ENCODE measurements around the gene KCNIP1. TPM values are rescaled to one million over a fixed set of nuclear protein-coding genes. Genes with fewer than 3 reads are reported as not detected.

Gene KCNIP1
- total and polyA plus RNA-seq, 2 of the 13 experiments (the other 11 are each of a cell fraction or from before 2014, with no cell fraction given): not detected

DNA sequence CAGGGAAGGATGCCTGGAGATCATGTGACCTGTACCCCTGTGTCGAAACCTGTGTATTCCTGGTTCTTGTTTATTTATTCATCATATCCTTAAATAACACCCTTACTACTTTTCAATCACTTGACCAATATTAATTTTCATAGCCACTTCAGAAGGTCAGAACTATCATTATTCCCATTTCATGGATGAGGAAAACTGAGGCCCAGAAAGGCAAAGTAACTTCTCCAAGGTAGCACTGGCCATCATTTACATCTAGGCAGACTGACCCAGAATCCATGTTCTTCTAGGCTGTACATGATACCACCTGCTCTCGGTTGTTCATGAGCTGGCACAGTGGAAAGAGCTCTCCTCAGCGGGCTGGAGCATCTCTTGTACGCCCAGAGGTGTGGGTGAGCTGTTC is 49.4 kb downstream of the KCNIP1 start:
- intact Hi-C loops (cut with micrococcal nuclease; ENCODE audit: unreplicated experiment): no loop called here
- in situ Hi-C loops (cut with HindIII; ENCODE audit: extremely low pct_ligation_motif_present, low pct_unique_long_range_greater_than_20kb): no loop called here
- CTCF ChIA-PET (ENCODE audit: low intra/inter-chr PET ratio, low total read pairs): no interaction called here

More for the DNA sequence above, 49.4 kb downstream of the KCNIP1 start:
- Histone ChIP-seq H3K9me3 (ENCODE audit: low read length) (no peaks in the 10 kb centered on the region), H3K4me2 (ENCODE audit: low read depth, low read length) (no peak overlapping the region), H3K27me3 (ENCODE audit: control insufficient read depth in 1 of 2, insufficient read depth in 2 of 2, low read length in 2 of 2) (peaks cover 0 to 5% of the 10 kb centered on the region in 2 experiments; a peak in 3 of 5 replicates), H3K9ac (ENCODE audit: insufficient read depth, low read depth, low read length) (no peak overlapping the region), H3K36me3 (replicated peaks in 1 of 2; ENCODE audit: control insufficient read depth in 1 of 2, insufficient read depth in 2 of 2, low read length in 2 of 2) (no peaks in the 10 kb centered on the region), H3K4me1 (ENCODE audit: insufficient read depth, low read length) (no peaks in the 10 kb centered on the region), H3K79me2 (ENCODE audit: insufficient read depth, low read length) (no peaks in the 10 kb centered on the region), H3K4me3 (replicated peaks in 1 of 3; ENCODE audit: insufficient read depth in 1 of 3, low read depth in 2 of 3, low read length in 3 of 3) (no peak overlapping the region), H2AFZ (ENCODE audit: low read length) (no peak overlapping the region), H3K27ac (ENCODE audit: extremely low read length, insufficient read depth, low read length) (no peak overlapping the region), H4K20me1 (ENCODE audit: insufficient read depth, low read length) (no peaks in the 10 kb centered on the region)
- no TSS peak for BruUV-seq (replicated peaks)
- no peak for ATAC-seq
- DNase-seq (ENCODE audit: low spot score): no peak
- TF ChIP-seq, protein P1, sequence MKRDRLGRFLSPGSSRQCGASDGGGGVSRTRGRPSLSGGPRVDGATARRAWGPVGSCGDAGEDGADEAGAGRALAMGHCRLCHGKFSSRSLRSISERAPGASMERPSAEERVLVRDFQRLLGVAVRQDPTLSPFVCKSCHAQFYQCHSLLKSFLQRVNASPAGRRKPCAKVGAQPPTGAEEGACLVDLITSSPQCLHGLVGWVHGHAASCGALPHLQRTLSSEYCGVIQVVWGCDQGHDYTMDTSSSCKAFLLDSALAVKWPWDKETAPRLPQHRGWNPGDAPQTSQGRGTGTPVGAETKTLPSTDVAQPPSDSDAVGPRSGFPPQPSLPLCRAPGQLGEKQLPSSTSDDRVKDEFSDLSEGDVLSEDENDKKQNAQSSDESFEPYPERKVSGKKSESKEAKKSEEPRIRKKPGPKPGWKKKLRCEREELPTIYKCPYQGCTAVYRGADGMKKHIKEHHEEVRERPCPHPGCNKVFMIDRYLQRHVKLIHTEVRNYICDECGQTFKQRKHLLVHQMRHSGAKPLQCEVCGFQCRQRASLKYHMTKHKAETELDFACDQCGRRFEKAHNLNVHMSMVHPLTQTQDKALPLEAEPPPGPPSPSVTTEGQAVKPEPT (CRISPR knock-in tag; IDR thresholded peaks at IDR 0.05; ENCODE audit: low read depth): no peak
- TF ChIP-seq ZNF629 (CRISPR knock-in tag; conservative IDR thresholded peaks at IDR 0.05) (peak; percentile 68), ZNF501 (CRISPR knock-in tag; IDR thresholded peaks at IDR 0.05) (no peak), ZNF468 (CRISPR knock-in tag; IDR thresholded peaks at IDR 0.05) (no peak)
- TF ChIP-seq, protein P2, sequence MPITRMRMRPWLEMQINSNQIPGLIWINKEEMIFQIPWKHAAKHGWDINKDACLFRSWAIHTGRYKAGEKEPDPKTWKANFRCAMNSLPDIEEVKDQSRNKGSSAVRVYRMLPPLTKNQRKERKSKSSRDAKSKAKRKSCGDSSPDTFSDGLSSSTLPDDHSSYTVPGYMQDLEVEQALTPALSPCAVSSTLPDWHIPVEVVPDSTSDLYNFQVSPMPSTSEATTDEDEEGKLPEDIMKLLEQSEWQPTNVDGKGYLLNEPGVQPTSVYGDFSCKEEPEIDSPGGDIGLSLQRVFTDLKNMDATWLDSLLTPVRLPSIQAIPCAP (CRISPR knock-in tag; IDR thresholded peaks at IDR 0.05; ENCODE audit: low read depth): no peak
- POLR2A ChIA-PET: no interaction called here
- WGBS (ENCODE audit: low lambda C conversion rate): 7% methylated on average over 2 of the region's 4 CpGs
- no peak for FAIRE-seq

Measured in HepG2 (cell line).